HepG2 (cell line): ENCODE results near the gene TM6SF1. TPM values are rescaled to one million over a fixed set of nuclear protein-coding genes. Genes with fewer than 3 reads are reported as not detected.

Experiments
- ATAC-seq: fragments of 200-7000 bp; cut with Tn5 transposase; 3 replicates; pipeline ENCODE4 v1.9.1; 2020; ENCODE audit warnings: mild to moderate bottlenecking, moderate library complexity
- BruUV-seq: library from RNA; stranded (reverse); fragments of 400-500 nt; replicated peaks from 2 replicates; lab custom pipeline; 2021; lab: Mats Ljungman, UMichigan
- CTCF ChIA-PET: fragments of 300-600 bp; formaldehyde crosslinking; extraction: SDS; loops from one replicate; lab custom pipeline; 2021; ENCODE audit warnings: low total read pairs, inconsistent platforms, low intra/inter-chr PET ratio; lab: Yijun Ruan, JAX
- POLR2A ChIA-PET: fragments of 350-600 bp; sonication (Branson Sonifier 250); formaldehyde crosslinking; loops from one replicate; lab custom pipeline; 2020; ENCODE audit warnings: antibody characterized with exemption, inconsistent platforms; lab: Yijun Ruan, JAX
- DNase-seq: peaks from one replicate; pipeline ENCODE4 v3.0.0-alpha.2; 2015; ENCODE audit warnings: low spot score
- FAIRE-seq: peaks from 3 replicates; lab custom pipeline; 2011; peaks lifted over from hg19 to GRCh38; lab: Jason Lieb, UNC
- H2AFZ ChIP-seq: one replicate; pipeline ENCODE4 v1.6.1; 2011; ENCODE audit warnings: low read length, inconsistent platforms
- H3K27ac ChIP-seq: fragments of 300-600 bp; 3 replicates; pipeline ENCODE4 v1.8.0; 2011; ENCODE audit warnings: mixed run types, mild to moderate bottlenecking, mixed read lengths, low read length, inconsistent platforms; ENCODE audit not compliant: insufficient read depth; ENCODE audit errors: extremely low read length
- H3K27me3 ChIP-seq, 2 experiments: fragments of 200-600 bp in 1 of 2; 2 replicates in 1 of 2; 3 replicates in 1 of 2; pipeline versions ENCODE4 v1.6.0 to v1.8.0; 2011; ENCODE audit warnings: low read length in 2 of 2, mild to moderate bottlenecking in 2 of 2, moderate library complexity in 2 of 2, inconsistent platforms in 1 of 2; ENCODE audit not compliant: insufficient read depth in 2 of 2, control insufficient read depth in 1 of 2
- H3K36me3 ChIP-seq, 2 experiments: fragments of 200-600 bp in 1 of 2; replicated peaks in 1 of 2; 2 replicates in 1 of 2; 3 replicates in 1 of 2; pipeline versions ENCODE4 v1.5.1 to v1.8.0; 2011; ENCODE audit warnings: low read length in 2 of 2, inconsistent platforms in 1 of 2; ENCODE audit not compliant: insufficient read depth in 2 of 2, control insufficient read depth in 1 of 2
- H3K4me1 ChIP-seq: 2 replicates; pipeline ENCODE4 v1.5.1; 2012; ENCODE audit warnings: low read length, inconsistent platforms; ENCODE audit not compliant: insufficient read depth
- H3K4me2 ChIP-seq: 2 replicates; pipeline ENCODE4 v1.6.0; 2011; ENCODE audit warnings: low read depth, low read length, inconsistent platforms
- H3K4me3 ChIP-seq, 3 experiments: fragments of 200-600 bp in 1 of 3; sonication (generic), shearing (Covaris generic) in 1 of 3; replicated peaks in 1 of 3; 2 replicates each; pipeline ENCODE4 v1.5.1; 2011 to 2016; ENCODE audit warnings: low read length in 3 of 3, inconsistent platforms in 2 of 3, low read depth in 2 of 3, mild to moderate bottlenecking in 2 of 3, control low read depth in 1 of 3, mixed read lengths in 1 of 3; ENCODE audit not compliant: insufficient read depth in 1 of 3
- H3K79me2 ChIP-seq: one replicate; pipeline ENCODE4 v1.6.1; 2011; ENCODE audit warnings: low read length, inconsistent platforms; ENCODE audit not compliant: insufficient read depth
- H3K9ac ChIP-seq: 2 replicates; pipeline ENCODE4 v1.6.0; 2011; ENCODE audit warnings: mild to moderate bottlenecking, low read depth, low read length, inconsistent platforms; ENCODE audit not compliant: insufficient read depth
- H3K9me3 ChIP-seq: 2 replicates; pipeline ENCODE4 v1.5.1; 2012; ENCODE audit warnings: mild to moderate bottlenecking, low read length
- H4K20me1 ChIP-seq: 2 replicates; pipeline ENCODE4 v1.6.0; 2011; ENCODE audit warnings: inconsistent platforms, mild to moderate bottlenecking, low read length, moderate library complexity; ENCODE audit not compliant: insufficient read depth
- CHD2 ChIP-seq: IDR thresholded peaks from 2 replicates; pipeline ENCODE4 v1.6.1; 2011; ENCODE audit warnings: low read depth, low read length, improper control_type of control experiment
- FOXK2 ChIP-seq: fragments of 450-650 bp; IDR thresholded peaks from 2 replicates; pipeline ENCODE4 v1.6.1; 2016
- GABPA ChIP-seq, 2 experiments: IDR thresholded peaks; 2 replicates each; pipeline ENCODE4 v1.6.1; 2011 to 2016; ENCODE audit warnings: low read depth in 2 of 2, low read length in 1 of 2, missing biosample characterization in 1 of 2, missing genetic modification characterization in 1 of 2
- STAT5B ChIP-seq: sonication (generic); formaldehyde crosslinking; IDR thresholded peaks from 2 replicates; pipeline ENCODE4 v1.4.0; 2020; ENCODE audit warnings: missing genetic modification reagents
- YY1 ChIP-seq: IDR thresholded peaks from 2 replicates; pipeline ENCODE4 v1.6.1; 2011; ENCODE audit warnings: low read length, low read depth, moderate library complexity, mild to moderate bottlenecking; ENCODE audit not compliant: insufficient read depth, insufficient replicate concordance
- ZNF30 ChIP-seq: sonication (generic); formaldehyde crosslinking; IDR thresholded peaks from 2 replicates; pipeline ENCODE4 v1.5.0; 2020; ENCODE audit warnings: mild to moderate bottlenecking, missing genetic modification reagents
- ZNF468 ChIP-seq: sonication (generic); formaldehyde crosslinking; IDR thresholded peaks from 2 replicates; pipeline ENCODE4 v1.8.0; 2022; ENCODE audit warnings: mild to moderate bottlenecking, moderate library complexity, missing genetic modification reagents
- ZNF501 ChIP-seq: sonication (generic); formaldehyde crosslinking; IDR thresholded peaks from 2 replicates; pipeline ENCODE4 v1.5.1; 2020; ENCODE audit warnings: mild to moderate bottlenecking, moderate library complexity, missing genetic modification reagents
- ZNF607 ChIP-seq: sonication (generic); formaldehyde crosslinking; IDR thresholded peaks from 2 replicates; pipeline ENCODE4 v1.5.1; 2020; ENCODE audit warnings: missing genetic modification reagents, mild to moderate bottlenecking, borderline replicate concordance
- WGBS: methylation state at CpG from one replicate; pipeline ENCODE4 v1.1.6; 2017; ENCODE audit warnings: low lambda C conversion rate; 5-methylcytosine and 5-hydroxymethylcytosine counted together
- in situ Hi-C: cut with HindIII; loops from 2 replicates; pipeline ENCODE4 v1.10.0; 2017; ENCODE audit warnings: low pct_unique_long_range_greater_than_20kb; ENCODE audit not compliant: extremely low pct_ligation_motif_present
- intact Hi-C: fragments of 100-400 bp; cut with micrococcal nuclease; formaldehyde crosslinking; loops from one replicate; pipeline ENCODE4 v1.10.0; 2022; ENCODE audit not compliant: unreplicated experiment
- polyA plus RNA-seq, 8 experiments: library from polyadenylated mRNA; depleted of rRNA in 3 of 8; stranded (reverse) in 7 of 8; unstranded in 1 of 8; fragments of >200 nt; fragmentation: Illumina TruSeq in 4 of 8; extraction: Trizol in 4 of 8; gene quantifications; 2 replicates each; pipeline versions ENCODE4 v1.2.1 to v1.2.3, GENCODE V29; 2011 to 2016; ENCODE audit warnings: low read depth in 4 of 8, missing spikeins in 1 of 8, mixed read lengths in 1 of 8; ENCODE audit not compliant: insufficient read depth in 1 of 8
- total RNA-seq, 5 experiments: library from RNA; depleted of rRNA; stranded (reverse); fragments of >200 nt; fragmentation: Illumina TruSeq; extraction: Trizol; gene quantifications; 2 replicates each; pipeline ENCODE4 v1.2.3, GENCODE V29; 2016; ENCODE audit warnings: low read depth in 1 of 5
- TF ChIP-seq, protein P1 (sequence below): sonication (generic); formaldehyde crosslinking; IDR thresholded peaks from 2 replicates; pipeline ENCODE4 v1.4.0; 2020; ENCODE audit warnings: missing genetic modification reagents
- TF ChIP-seq, protein P2 (sequence below): sonication (generic); formaldehyde crosslinking; IDR thresholded peaks from 2 replicates; pipeline ENCODE4 v1.4.0; 2020; ENCODE audit warnings: mild to moderate bottlenecking, missing genetic modification reagents
- TF ChIP-seq, protein P3 (sequence below): sonication (generic); formaldehyde crosslinking; conservative IDR thresholded peaks from 2 replicates; pipeline ENCODE4 v1.4.0; 2020; ENCODE audit warnings: missing genetic modification reagents
- TF ChIP-seq, protein P4 (sequence below): sonication (generic); formaldehyde crosslinking; IDR thresholded peaks from 2 replicates; pipeline ENCODE4 v1.5.0; 2020; ENCODE audit warnings: missing genetic modification reagents
- TF ChIP-seq, protein P5 (sequence below): IDR thresholded peaks from 2 replicates; pipeline ENCODE4 v1.6.1; 2018; ENCODE audit warnings: missing genetic modification reagents
- TF ChIP-seq, protein P6 (sequence below): IDR thresholded peaks from 2 replicates; pipeline ENCODE4 v1.6.1; 2012; ENCODE audit warnings: inconsistent platforms
- TF ChIP-seq, protein P7 (sequence below): sonication (generic); formaldehyde crosslinking; IDR thresholded peaks from 2 replicates; pipeline ENCODE4 v1.5.1; 2020; ENCODE audit warnings: mild to moderate bottlenecking, missing genetic modification reagents, moderate library complexity

TM6SF1 gene
- total and polyA plus RNA-seq, 2 of the 13 experiments (the other 11 are each of a cell fraction or from before 2014, with no cell fraction given): not detected

DNA sequence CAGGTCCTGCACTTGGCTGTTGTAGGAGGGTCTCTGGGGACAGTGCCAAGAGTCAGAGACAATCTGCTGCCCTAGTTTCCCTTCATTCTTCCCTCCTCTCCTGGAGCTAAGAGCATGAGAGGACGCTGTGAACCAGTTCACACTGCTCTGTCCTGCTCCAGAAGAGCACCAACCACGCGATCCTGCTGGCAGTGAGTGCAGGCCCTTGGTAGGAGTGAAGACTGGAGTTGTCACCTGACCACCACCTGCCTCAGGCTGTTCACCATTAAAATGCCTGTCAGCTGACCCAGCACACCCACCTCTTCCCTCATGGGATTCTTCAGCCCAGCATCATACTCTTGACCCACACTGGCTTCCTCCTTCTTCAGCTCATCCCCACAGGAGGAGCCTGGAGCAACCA, 2.9 kb downstream of the TM6SF1 start:
- intact Hi-C loops (no loop called here), in situ Hi-C loops (no loop called here)
- DNase-seq (no peak), ATAC-seq (no peak), FAIRE-seq (no peak)
- CTCF ChIA-PET: no interaction called here
- no peak overlapping the region for H3K4me3 ChIP-seq
- H3K36me3 ChIP-seq: no peaks in the 10 kb centered on the region
- POLR2A ChIA-PET: no interaction called here
- H2AFZ ChIP-seq: no peak overlapping the region
- H3K27ac ChIP-seq: no peak overlapping the region
- no peaks in the 10 kb centered on the region for H3K79me2 ChIP-seq
- no TSS peak for BruUV-seq
- peaks cover 0 to 42% of the 10 kb centered on the region in 2 experiments; a peak in 2 of 5 replicates for H3K27me3 ChIP-seq
- H3K9me3 ChIP-seq: no peaks in the 10 kb centered on the region
- no peak overlapping the region for H3K9ac ChIP-seq
- WGBS: 5% methylated on average over 3 of the region's 3 CpGs
- TF ChIP-seq GABPA (IDR thresholded peaks at IDR 0.05; ENCODE audit: low read depth, low read length) (no peak), GABPA (CRISPR knock-in tag; IDR thresholded peaks at IDR 0.05; ENCODE audit: low read depth) (no peak), YY1 (no peak), ZNF501 (CRISPR knock-in tag) (no peak), ZNF607 (CRISPR knock-in tag) (no peak), ZNF468 (no peak), CHD2 (no peak), ZNF30 (CRISPR knock-in tag) (no peak), FOXK2 (no peak), STAT5B (CRISPR knock-in tag) (no peak)
- TF ChIP-seq, protein P1, sequence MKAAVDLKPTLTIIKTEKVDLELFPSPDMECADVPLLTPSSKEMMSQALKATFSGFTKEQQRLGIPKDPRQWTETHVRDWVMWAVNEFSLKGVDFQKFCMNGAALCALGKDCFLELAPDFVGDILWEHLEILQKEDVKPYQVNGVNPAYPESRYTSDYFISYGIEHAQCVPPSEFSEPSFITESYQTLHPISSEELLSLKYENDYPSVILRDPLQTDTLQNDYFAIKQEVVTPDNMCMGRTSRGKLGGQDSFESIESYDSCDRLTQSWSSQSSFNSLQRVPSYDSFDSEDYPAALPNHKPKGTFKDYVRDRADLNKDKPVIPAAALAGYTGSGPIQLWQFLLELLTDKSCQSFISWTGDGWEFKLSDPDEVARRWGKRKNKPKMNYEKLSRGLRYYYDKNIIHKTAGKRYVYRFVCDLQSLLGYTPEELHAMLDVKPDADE (CRISPR knock-in tag): no peak
- TF ChIP-seq, protein P2, sequence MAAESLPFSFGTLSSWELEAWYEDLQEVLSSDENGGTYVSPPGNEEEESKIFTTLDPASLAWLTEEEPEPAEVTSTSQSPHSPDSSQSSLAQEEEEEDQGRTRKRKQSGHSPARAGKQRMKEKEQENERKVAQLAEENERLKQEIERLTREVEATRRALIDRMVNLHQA (CRISPR knock-in tag): no peak
- TF ChIP-seq, protein P3, sequence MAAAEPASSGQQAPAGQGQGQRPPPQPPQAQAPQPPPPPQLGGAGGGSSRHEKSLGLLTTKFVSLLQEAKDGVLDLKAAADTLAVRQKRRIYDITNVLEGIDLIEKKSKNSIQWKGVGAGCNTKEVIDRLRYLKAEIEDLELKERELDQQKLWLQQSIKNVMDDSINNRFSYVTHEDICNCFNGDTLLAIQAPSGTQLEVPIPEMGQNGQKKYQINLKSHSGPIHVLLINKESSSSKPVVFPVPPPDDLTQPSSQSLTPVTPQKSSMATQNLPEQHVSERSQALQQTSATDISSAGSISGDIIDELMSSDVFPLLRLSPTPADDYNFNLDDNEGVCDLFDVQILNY: no peak
- TF ChIP-seq, protein P4, sequence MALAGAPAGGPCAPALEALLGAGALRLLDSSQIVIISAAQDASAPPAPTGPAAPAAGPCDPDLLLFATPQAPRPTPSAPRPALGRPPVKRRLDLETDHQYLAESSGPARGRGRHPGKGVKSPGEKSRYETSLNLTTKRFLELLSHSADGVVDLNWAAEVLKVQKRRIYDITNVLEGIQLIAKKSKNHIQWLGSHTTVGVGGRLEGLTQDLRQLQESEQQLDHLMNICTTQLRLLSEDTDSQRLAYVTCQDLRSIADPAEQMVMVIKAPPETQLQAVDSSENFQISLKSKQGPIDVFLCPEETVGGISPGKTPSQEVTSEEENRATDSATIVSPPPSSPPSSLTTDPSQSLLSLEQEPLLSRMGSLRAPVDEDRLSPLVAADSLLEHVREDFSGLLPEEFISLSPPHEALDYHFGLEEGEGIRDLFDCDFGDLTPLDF (CRISPR knock-in tag): no peak
- TF ChIP-seq, protein P5, sequence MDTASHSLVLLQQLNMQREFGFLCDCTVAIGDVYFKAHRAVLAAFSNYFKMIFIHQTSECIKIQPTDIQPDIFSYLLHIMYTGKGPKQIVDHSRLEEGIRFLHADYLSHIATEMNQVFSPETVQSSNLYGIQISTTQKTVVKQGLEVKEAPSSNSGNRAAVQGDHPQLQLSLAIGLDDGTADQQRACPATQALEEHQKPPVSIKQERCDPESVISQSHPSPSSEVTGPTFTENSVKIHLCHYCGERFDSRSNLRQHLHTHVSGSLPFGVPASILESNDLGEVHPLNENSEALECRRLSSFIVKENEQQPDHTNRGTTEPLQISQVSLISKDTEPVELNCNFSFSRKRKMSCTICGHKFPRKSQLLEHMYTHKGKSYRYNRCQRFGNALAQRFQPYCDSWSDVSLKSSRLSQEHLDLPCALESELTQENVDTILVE (CRISPR knock-in tag): no peak
- TF ChIP-seq, protein P6, sequence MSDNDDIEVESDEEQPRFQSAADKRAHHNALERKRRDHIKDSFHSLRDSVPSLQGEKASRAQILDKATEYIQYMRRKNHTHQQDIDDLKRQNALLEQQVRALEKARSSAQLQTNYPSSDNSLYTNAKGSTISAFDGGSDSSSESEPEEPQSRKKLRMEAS: no peak
- TF ChIP-seq, protein P7, sequence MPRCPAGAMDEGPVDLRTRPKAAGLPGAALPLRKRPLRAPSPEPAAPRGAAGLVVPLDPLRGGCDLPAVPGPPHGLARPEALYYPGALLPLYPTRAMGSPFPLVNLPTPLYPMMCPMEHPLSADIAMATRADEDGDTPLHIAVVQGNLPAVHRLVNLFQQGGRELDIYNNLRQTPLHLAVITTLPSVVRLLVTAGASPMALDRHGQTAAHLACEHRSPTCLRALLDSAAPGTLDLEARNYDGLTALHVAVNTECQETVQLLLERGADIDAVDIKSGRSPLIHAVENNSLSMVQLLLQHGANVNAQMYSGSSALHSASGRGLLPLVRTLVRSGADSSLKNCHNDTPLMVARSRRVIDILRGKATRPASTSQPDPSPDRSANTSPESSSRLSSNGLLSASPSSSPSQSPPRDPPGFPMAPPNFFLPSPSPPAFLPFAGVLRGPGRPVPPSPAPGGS: no peak
- H3K4me1 ChIP-seq: no peaks in the 10 kb centered on the region
- no peak overlapping the region for H3K4me2 ChIP-seq
- no peaks in the 10 kb centered on the region for H4K20me1 ChIP-seq
